ENCODE measurements around the gene TTC9B.

The TTC9B gene

GRCh38 chr19:40217934-40218890 lies at the start of gene TTC9B:
TSS of gene TTC9B (minus strand) at chr19:40218384. CDS start at chr19:40218381, 3 bp downstream.
- DNase-seq, result peak; percentile 20

- DNase-seq, result no peak
These were observed 49.4 kb upstream of the TTC9B start for GRCh38 chr19:40267601-40267997.

GRCh38 chr19:40266912-40267600 lies 48.9 kb upstream of the TTC9B start:
- DNase-seq, result no peak

GRCh38 chr19:40266119-40266518 lies 47.9 kb upstream of the TTC9B start:
- no peak for DNase-seq

- DNase-seq, result no peak
These were observed 47.5 kb upstream of the TTC9B start for GRCh38 chr19:40265763-40266099.

GRCh38 chr19:40265055-40265762 lies 47.0 kb upstream of the TTC9B start:
- DNase-seq, result no peak

- DNase-seq, result no peak
These were observed 46.3 kb upstream of the TTC9B start for GRCh38 chr19:40264314-40265054.

- no peak for DNase-seq
These were observed 45.5 kb upstream of the TTC9B start for GRCh38 chr19:40263440-40264313.

GRCh38 chr19:40262422-40262821 lies 44.2 kb upstream of the TTC9B start:
- DNase-seq, result no peak

- no peak for DNase-seq
These were observed 43.4 kb upstream of the TTC9B start for GRCh38 chr19:40261631-40262030.

- DNase-seq, result no peak
These were observed 38.9 kb upstream of the TTC9B start for GRCh38 chr19:40257096-40257517.

- no peak for DNase-seq
These were observed 38.3 kb upstream of the TTC9B start for GRCh38 chr19:40256512-40256911.

- no peak for DNase-seq
These were observed 37.5 kb upstream of the TTC9B start for GRCh38 chr19:40255619-40256166.

- no peak for DNase-seq
These were observed 36.7 kb upstream of the TTC9B start for GRCh38 chr19:40254714-40255418.

- DNase-seq, result no peak
These were observed 35.5 kb upstream of the TTC9B start for GRCh38 chr19:40253611-40254092.

GRCh38 chr19:40252395-40252794 lies 34.2 kb upstream of the TTC9B start:
- DNase-seq, result no peak

- DNase-seq, result no peak
These were observed 33.8 kb upstream of the TTC9B start for GRCh38 chr19:40251991-40252390.

- no peak for DNase-seq
These were observed 33.1 kb upstream of the TTC9B start for GRCh38 chr19:40251244-40251643.

GRCh38 chr19:40249781-40250180 lies 31.6 kb upstream of the TTC9B start:
- DNase-seq, result no peak

GRCh38 chr19:40249201-40249600 lies 31.0 kb upstream of the TTC9B start:
- no peak for DNase-seq

Measured in RPMI8226 (cell line).